ENCODE measurements around the gene NKX1-1. TPM values are rescaled to one million over a fixed set of nuclear protein-coding genes. Genes with fewer than 3 reads are reported as not detected.

The NKX1-1 gene
- total and polyA plus RNA-seq, 9 of the 15 experiments (the other 6 are each of a cell fraction or from before 2014, with no cell fraction given): not detected

DNA sequence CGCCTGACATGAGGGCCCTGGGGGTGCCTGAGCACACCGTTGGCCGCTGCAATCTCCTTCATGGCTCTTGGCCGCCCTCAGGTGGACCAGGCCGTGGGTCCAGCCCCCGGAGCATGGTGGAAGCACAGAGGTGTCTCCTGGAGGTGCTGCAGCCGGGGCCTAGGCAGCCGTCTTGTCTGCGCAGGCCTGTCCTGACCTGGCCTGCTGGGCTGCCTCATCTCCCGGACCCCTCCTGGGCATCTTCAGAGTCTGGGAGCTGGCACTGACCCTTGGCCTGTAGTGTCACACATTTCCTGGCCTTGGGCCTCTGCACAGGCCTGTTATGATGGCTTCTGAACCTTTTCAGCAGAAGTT, 38.3 kb downstream of the NKX1-1 start (continued):
- TF ChIP-seq SRSF3 (IDR thresholded peaks at IDR 0.05; ENCODE audit: insufficient read depth, low read length) (no peak), ZNF778 (CRISPR knock-in tag; IDR thresholded peaks at IDR 0.05) (no peak), CSDE1 (IDR thresholded peaks at IDR 0.05) (no peak)
- TF ChIP-seq, protein P1, sequence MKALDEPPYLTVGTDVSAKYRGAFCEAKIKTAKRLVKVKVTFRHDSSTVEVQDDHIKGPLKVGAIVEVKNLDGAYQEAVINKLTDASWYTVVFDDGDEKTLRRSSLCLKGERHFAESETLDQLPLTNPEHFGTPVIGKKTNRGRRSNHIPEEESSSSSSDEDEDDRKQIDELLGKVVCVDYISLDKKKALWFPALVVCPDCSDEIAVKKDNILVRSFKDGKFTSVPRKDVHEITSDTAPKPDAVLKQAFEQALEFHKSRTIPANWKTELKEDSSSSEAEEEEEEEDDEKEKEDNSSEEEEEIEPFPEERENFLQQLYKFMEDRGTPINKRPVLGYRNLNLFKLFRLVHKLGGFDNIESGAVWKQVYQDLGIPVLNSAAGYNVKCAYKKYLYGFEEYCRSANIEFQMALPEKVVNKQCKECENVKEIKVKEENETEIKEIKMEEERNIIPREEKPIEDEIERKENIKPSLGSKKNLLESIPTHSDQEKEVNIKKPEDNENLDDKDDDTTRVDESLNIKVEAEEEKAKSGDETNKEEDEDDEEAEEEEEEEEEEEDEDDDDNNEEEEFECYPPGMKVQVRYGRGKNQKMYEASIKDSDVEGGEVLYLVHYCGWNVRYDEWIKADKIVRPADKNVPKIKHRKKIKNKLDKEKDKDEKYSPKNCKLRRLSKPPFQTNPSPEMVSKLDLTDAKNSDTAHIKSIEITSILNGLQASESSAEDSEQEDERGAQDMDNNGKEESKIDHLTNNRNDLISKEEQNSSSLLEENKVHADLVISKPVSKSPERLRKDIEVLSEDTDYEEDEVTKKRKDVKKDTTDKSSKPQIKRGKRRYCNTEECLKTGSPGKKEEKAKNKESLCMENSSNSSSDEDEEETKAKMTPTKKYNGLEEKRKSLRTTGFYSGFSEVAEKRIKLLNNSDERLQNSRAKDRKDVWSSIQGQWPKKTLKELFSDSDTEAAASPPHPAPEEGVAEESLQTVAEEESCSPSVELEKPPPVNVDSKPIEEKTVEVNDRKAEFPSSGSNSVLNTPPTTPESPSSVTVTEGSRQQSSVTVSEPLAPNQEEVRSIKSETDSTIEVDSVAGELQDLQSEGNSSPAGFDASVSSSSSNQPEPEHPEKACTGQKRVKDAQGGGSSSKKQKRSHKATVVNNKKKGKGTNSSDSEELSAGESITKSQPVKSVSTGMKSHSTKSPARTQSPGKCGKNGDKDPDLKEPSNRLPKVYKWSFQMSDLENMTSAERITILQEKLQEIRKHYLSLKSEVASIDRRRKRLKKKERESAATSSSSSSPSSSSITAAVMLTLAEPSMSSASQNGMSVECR (CRISPR knock-in tag; IDR thresholded peaks at IDR 0.05): no peak
- TF ChIP-seq, protein P2, sequence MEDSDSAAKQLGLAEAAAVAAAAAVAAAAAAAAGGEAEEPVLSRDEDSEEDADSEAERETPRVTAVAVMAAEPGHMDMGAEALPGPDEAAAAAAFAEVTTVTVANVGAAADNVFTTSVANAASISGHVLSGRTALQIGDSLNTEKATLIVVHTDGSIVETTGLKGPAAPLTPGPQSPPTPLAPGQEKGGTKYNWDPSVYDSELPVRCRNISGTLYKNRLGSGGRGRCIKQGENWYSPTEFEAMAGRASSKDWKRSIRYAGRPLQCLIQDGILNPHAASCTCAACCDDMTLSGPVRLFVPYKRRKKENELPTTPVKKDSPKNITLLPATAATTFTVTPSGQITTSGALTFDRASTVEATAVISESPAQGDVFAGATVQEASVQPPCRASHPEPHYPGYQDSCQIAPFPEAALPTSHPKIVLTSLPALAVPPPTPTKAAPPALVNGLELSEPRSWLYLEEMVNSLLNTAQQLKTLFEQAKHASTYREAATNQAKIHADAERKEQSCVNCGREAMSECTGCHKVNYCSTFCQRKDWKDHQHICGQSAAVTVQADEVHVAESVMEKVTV (CRISPR knock-in tag; IDR thresholded peaks at IDR 0.05): no peak
- TF ChIP-seq, protein P3, sequence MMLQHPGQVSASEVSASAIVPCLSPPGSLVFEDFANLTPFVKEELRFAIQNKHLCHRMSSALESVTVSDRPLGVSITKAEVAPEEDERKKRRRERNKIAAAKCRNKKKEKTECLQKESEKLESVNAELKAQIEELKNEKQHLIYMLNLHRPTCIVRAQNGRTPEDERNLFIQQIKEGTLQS (IDR thresholded peaks at IDR 0.05): no peak
- TF ChIP-seq, protein P3 (CRISPR knock-in tag; conservative IDR thresholded peaks at IDR 0.05): no peak
- TF ChIP-seq, protein P4, sequence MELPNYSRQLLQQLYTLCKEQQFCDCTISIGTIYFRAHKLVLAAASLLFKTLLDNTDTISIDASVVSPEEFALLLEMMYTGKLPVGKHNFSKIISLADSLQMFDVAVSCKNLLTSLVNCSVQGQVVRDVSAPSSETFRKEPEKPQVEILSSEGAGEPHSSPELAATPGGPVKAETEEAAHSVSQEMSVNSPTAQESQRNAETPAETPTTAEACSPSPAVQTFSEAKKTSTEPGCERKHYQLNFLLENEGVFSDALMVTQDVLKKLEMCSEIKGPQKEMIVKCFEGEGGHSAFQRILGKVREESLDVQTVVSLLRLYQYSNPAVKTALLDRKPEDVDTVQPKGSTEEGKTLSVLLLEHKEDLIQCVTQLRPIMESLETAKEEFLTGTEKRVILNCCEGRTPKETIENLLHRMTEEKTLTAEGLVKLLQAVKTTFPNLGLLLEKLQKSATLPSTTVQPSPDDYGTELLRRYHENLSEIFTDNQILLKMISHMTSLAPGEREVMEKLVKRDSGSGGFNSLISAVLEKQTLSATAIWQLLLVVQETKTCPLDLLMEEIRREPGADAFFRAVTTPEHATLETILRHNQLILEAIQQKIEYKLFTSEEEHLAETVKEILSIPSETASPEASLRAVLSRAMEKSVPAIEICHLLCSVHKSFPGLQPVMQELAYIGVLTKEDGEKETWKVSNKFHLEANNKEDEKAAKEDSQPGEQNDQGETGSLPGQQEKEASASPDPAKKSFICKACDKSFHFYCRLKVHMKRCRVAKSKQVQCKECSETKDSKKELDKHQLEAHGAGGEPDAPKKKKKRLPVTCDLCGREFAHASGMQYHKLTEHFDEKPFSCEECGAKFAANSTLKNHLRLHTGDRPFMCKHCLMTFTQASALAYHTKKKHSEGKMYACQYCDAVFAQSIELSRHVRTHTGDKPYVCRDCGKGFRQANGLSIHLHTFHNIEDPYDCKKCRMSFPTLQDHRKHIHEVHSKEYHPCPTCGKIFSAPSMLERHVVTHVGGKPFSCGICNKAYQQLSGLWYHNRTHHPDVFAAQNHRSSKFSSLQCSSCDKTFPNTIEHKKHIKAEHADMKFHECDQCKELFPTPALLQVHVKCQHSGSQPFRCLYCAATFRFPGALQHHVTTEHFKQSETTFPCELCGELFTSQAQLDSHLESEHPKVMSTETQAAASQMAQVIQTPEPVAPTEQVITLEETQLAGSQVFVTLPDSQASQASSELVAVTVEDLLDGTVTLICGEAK (IDR thresholded peaks at IDR 0.05): no peak
- TF ChIP-seq, protein P4 (CRISPR knock-in tag; IDR thresholded peaks at IDR 0.05): no peak

All from K562 (cell line).